COR-L47 (cell line): ENCODE measurements around the gene BARHL1.

Source experiments
- DNase-seq: peaks from one replicate; lab custom pipeline; 2025; lab: John Stamatoyannopoulos, UW

The BARHL1 gene

DNA sequence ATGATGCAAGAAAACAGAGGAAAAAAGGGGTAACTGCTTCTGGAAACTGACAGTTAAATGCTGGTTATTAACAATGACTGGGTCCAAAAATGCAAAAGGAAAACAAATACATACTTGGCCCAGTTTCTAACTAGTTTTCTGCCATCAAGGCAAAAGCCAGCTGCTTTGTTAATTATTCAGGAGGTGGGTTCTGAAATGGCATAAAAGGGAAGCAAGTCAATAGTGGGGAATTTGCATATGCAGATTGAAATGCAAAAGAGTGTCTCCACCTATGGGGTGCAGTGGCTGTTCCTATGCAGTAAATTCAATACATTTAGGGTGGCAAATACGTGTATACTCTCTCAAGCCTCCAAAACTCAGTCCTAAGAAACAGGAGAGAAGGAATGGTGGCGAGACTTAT is 33.4 kb downstream of the BARHL1 start:
- DNase-seq, result no peak

DNA sequence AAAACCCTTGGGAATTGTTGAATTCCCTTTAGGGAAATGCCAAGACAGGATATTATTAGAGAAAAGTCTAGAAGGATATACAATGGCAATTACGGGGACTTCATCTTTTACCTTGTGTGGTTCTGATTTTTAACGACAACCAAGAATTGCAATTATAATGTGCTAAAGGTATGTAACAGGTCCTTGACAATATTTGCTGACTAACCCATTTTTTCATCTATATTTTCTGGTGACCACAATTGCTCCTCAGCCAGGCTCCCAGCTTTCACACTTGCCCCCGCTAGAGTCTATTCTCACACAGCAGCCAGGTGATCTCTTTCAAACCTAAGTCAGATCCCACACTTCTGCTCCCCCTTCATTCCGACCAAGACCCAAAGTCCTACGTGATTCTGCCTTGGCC is 34.3 kb downstream of the BARHL1 start:
- no peak for DNase-seq

DNA sequence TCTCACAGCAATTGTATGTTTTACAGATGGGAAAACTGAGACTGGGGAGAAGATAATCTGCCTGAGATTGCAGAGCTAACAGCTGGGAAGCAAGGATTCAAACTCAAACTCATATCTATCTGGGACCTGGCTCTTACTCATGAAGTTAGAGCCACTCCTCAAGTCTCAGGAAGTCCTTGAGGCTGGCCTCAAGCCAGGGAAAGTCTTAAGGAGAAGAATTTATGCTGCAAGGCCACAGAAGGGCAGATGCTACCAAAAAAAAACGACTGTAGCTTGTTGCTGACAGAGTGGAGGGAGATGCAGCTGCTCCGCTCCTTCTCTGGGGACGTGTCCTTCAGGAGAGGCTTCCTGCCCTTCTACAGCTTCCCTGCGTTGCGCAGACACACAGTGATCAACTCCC is 39.8 kb downstream of the BARHL1 start:
- DNase-seq, result no peak

DNA sequence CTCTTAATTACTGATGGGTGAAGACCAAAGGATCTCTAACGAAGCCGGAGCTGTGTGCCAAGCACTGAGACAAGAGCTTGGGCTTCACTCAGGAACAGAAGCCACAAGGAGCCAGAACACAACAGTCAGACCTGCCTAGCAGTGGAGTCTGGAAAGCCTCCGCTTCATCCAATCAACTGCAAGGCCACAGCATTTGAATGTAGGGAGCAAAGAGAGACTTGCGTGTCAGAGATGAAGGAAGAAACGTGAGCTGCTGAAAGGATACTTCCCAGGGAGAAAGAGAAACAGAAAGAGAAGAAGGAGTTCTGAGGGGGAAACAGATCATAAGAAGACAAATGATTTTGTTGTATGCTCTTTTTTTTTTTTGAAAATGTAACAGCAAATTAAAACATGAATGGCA is 43.9 kb downstream of the BARHL1 start:
- DNase-seq, result no peak

DNA sequence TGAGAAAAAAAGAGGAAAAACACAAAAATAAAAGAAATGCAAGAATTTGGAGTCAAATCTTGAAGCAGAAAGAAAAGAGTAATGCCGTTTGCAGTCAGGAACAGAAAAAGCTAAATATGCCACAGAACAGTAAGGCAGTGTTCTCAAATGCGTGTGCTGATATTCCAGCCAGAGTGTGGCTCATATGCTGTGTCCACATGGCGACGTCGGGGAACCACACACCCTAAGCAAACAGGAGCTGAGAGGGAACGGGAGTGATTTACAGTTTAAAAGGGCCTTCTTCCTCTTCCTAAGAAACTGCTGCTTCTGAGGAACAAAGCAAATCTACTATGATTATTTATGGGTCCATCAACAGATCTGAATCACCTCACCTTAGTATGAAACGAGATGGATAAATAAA is 44.7 kb downstream of the BARHL1 start:
- no peak for DNase-seq

DNA sequence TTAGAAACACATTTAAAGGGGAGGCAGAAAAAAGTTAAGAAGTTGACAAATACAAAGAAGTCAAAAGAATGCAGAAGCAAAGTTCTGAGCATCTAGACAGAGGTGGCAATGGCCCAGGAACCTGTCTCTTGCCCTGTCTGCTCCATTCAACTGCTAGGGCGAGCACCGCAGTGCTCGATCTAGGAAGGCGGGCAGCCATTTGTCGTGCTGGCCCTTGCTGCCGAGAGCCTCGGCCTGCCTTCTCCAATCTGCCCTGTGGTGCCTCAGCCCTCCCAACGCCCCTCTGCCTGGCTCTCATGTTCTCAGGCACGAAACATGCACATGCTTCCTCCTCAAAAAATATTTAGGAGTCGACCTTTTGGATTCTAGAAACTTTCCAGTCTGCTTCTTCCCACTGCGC is 45.2 kb downstream of the BARHL1 start:
- no peak for DNase-seq

DNA sequence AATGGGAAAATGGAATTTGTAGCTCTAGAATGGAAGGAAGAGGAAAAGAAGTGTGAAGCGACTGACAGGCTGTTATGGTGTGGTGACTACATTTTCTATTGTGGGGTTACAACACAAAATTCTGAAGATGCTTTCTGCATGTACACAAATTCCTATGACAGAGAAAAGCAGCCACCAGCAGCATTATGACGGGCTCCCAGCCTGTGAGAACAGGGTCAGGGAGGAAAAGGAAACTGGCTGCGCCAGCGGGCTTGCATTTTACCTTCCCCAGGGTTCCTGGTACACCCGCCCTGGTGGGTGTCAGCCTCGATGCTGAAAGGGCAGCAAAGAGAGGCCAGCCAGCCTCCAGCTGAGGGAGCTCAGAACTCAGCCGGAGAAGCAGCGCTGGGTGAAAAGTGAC is 46.3 kb downstream of the BARHL1 start:
- DNase-seq, result no peak

DNA sequence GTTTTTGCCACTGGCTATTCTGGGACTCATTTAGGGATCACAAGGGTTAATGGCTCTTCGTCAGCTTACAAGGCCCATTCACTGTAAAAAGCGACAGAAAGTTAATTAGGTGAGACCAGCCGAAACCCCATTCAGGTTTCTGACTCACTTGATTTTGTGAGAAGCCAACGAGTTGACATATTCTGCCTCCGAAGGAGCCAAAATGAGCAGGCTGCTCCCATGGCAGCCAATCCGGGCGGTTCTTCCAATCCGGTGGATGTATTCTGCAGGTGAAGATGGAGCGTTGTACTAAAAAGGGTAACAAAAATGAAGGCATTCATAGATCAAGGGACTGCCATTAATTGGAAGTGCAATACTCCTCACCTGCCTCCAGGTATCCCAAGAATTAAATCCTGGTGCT is 47.7 kb downstream of the BARHL1 start:
- no peak for DNase-seq

DNA sequence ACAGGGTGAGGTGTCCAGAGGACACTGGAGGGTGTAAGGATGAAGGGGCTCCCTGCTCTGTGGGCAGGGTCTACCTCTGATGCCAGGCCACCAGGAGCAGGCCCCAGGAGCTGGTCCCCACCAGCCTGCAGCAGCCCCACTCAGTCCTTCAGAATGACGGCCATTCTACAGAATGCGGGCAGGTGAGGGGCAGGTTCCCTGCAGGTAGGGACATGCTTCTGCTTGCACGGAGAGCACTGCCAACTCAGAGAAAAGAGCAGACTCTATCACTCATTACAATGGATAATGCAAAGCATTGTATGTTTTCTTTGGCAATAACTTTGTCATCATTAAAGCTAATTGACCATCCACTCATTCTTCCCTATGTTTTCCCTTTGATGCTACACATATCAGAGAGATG is 48.4 kb downstream of the BARHL1 start:
- DNase-seq, result no peak

DNA sequence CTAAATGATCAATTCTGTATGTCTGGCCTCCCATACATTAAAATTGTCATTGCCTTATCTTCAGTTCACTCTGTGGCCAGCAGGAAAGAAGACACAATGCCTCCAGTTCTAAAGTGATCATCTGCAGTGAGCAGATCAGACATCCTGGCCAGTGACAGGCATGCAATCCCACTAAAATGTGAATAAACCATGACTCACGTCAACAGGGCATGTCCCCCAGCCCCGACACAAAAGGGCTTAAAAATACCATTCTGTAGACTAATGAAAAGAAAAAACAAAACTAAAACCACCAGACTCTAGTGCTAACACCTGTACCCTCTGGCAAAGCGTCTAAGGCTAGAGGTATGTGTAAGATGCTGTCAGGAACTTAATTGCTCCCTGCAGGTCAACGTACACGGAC is 48.9 kb downstream of the BARHL1 start:
- DNase-seq, result no peak

DNA sequence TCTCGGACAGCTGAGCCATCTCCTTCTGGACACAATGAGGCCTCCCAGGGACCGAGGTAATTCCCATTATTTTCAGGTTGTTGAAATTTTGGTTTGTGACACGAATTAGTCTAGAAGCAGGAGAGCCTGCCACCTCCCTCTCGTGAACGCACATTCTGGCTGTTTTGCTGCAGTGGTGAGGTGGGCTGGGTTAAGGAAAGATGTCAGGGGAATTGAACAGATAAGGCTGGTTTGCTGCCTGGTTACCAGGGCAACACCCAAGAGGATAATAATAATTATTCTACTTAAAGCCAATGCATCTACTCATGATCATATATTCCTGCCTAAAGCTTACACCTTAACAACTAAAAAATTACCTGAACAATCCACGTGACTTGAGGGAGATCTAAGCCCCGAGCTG is 49.3 kb downstream of the BARHL1 start:
- no peak for DNase-seq

DNA sequence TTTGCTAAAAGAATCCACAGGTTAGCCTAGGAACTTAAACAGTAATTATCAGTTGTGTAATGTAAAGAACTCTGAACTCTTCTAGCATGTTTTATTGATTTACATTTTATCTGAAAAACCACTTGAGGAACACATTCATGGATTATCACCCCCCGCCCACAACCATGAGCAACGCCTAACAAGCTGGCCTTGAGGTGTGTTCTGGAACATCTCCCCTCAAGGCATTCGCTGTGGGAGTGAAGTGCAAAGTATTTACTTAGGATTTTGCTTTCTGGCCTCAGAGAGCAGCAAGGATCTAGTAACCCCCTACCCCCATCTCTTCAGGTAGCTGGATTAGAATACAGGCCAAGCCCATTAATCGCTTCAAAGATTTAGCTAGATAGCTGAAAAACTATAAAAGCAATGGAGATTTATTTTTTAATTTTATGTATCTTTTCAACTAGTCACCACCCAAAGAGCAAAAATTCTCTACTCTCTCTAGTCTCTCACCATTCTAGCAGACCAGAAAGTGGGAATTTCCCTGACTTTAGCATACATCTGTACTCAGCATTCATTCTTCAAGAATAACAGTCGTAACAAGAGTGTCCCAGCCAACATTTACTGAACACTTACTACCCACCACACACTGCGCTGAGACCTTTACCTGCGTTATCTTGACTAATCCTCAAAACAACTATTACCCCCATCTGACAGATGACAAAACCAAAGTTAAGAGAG is 50.2 kb downstream of the BARHL1 start:
- DNase-seq, result no peak

DNA sequence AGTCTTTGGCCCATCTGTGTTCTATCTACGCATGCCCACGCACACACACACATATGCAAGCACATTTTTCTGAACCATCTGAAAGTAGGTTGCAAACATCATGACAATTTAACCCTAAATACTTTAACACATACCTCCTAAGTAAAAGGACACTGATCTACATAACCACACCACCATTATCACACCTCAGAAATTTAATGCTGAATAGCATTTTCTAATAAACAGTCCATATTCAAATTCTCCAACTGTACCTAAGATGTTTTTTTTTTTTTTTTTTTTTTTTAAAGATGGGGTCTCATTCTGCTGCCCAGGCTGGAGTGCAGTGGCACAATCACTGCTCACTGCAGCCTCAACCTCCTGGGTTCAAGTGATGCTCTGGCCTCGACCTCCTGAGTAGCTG is 51.9 kb downstream of the BARHL1 start:
- DNase-seq, result no peak

DNA sequence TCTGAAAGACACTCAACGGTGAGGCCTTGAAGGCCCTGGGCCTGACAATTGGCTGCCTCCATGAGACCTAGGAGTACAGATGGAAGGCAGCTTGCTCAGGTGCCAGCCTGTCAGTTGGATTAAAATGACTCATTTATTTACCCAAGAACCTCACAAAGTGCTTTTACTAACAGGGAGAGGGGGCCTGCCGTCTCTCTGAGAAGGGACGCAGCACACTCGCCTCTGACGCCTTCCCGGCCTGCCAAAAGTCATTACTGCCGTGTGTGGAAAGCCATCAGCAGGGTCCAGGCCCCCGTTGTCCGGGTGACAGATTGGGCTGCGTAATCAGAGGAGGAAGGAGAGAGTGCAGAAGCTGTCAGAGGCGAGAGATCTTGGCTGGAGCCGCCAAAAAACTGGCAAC is 54.9 kb downstream of the BARHL1 start:
- DNase-seq, result peak; percentile 88

DNA sequence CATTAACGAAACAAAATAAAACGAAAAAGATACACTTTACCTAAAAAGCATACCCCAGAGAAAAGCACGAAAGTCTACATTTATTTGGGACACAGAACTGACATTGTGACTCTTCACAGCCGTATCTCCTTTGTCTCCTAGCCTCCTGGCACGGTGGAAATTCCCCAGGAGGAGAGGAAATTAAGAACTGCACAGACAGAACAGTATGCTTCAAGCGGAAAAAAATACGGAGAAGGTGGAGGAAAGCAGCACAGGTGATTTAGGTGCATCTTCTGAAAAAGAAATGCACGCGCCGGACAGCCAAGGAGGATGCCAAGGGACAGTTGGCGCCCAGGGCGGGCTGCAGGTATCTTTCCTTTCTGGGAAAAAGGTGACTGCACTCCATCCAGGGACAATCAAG is 55.4 kb downstream of the BARHL1 start:
- no peak for DNase-seq

DNA sequence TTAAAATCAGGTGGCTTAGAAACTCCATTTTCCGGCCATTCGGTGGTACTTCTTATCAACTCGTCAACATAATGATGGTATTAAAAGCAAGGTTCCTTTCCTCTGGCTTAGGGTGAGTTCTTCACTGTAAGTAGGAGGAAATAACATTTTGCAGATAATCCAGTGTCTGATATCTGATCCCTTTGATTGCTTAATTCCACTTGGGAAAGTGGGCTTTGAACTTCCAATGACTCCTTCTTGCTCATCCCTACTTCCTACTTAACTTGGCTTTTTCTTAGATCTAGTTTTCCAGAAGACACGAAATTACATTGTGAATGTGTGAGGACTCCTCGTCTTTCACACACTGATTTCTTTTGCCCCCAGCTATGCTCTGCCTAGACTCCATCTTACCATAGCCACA is 55.8 kb downstream of the BARHL1 start:
- DNase-seq, result no peak

DNA sequence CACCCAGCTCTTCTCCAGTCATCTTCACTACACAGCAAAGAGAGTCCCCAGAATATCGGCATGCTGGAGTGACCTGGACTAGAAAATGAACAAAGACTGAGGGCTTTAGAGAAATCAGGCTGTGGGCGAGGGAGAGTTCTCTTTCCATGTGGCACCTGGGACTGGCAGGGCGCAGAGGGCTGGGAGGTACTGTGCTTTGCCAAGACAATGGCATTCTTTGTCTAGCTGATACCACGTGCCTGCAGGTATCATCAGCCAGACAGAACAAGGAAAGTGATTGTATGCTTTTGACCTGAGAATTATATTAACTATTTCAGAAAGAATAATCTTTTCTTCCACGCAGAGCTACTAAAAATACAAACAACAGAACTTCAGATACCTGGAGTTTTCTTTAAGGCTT is 56.9 kb downstream of the BARHL1 start:
- no peak for DNase-seq
